Subcutaneous adipose tissue (tissue), 4 donors: ENCODE measurements around the gene PAK6. TPM values are rescaled to one million over a fixed set of nuclear protein-coding genes. Genes with fewer than 3 reads are reported as not detected.

Experiments
- total RNA-seq, 4 donors: library from RNA; depleted of rRNA; stranded (reverse); fragments of >200 nt; gene quantifications; one replicate each; pipeline ENCODE4 v1.1.0, GENCODE V29; 2016
- TF ChIP-seq, protein P1 (sequence below): fragments of 450-650 bp; IDR thresholded peaks from one replicate; pipeline ENCODE4 v1.5.1; 2016; ENCODE audit warnings: low read depth, mild to moderate bottlenecking, control low read depth, antibody characterized with exemption, moderate library complexity

Gene PAK6
- total RNA-seq, 4 donors from 2014 or later: 0.49 to 4.1 (median 0.81) TPM

DNA sequence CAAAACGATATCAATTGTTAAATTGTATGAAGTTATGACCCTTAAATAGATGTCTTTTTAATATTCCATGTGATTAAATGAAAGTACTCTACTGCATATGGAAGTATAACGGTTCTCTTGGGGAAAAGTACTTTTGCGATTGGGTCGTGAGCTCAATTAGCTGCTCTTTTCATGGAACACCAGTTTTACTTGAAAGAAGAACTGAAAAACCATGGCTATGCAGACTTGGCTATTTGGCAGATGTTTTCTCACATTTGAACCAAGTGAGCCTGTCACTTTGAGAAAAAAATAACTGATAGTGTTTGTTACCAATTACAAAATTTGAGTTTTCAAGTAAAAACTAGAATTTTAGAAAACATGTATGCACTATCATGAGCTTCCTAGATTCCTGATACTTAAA lies 78.7 kb downstream of the PAK6 start:
- TF ChIP-seq, protein P1, sequence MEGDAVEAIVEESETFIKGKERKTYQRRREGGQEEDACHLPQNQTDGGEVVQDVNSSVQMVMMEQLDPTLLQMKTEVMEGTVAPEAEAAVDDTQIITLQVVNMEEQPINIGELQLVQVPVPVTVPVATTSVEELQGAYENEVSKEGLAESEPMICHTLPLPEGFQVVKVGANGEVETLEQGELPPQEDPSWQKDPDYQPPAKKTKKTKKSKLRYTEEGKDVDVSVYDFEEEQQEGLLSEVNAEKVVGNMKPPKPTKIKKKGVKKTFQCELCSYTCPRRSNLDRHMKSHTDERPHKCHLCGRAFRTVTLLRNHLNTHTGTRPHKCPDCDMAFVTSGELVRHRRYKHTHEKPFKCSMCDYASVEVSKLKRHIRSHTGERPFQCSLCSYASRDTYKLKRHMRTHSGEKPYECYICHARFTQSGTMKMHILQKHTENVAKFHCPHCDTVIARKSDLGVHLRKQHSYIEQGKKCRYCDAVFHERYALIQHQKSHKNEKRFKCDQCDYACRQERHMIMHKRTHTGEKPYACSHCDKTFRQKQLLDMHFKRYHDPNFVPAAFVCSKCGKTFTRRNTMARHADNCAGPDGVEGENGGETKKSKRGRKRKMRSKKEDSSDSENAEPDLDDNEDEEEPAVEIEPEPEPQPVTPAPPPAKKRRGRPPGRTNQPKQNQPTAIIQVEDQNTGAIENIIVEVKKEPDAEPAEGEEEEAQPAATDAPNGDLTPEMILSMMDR: no peak

DNA sequence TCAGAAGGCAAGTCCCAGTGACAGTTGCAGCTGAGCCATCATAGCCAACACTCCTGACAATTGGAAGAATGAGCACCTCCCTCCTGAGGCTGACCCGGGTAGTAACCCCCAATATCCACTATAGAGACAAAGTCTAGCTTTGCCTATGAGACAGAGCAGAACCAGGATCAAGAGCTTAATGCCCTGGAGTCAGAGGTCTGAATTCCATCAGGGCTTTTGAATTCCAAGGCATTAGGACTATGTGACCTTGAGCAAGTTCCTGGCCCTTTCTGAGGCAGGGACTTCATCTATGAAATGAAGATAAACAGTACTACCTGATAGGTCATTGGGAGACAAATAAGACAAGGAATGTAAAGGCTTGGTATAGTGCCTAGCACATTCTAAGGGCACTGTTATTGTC lies 81.5 kb downstream of the PAK6 start:
- TF ChIP-seq, protein P1: no peak

DNA sequence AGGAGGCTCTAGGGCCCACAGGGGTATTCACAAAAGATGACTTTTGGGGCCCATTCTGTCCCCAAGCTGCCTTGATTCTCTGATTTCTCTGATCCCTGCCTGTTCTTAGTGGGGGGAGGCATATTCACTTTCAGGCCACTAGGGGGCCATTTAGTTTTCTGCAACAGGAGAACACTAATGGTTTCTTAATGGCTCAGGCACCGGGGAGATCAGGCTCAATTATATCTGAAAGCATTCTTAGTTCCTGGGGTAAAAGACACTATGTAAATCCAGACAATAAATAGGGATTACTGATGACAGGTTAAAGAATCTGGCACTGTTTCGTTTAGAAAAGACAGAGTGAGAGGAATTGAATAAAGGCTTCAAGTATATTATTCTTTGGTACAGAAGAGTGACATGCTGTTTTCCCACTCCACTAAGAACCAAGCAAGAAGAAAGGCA lies 82.1 kb downstream of the PAK6 start:
- TF ChIP-seq, protein P1: no peak

DNA sequence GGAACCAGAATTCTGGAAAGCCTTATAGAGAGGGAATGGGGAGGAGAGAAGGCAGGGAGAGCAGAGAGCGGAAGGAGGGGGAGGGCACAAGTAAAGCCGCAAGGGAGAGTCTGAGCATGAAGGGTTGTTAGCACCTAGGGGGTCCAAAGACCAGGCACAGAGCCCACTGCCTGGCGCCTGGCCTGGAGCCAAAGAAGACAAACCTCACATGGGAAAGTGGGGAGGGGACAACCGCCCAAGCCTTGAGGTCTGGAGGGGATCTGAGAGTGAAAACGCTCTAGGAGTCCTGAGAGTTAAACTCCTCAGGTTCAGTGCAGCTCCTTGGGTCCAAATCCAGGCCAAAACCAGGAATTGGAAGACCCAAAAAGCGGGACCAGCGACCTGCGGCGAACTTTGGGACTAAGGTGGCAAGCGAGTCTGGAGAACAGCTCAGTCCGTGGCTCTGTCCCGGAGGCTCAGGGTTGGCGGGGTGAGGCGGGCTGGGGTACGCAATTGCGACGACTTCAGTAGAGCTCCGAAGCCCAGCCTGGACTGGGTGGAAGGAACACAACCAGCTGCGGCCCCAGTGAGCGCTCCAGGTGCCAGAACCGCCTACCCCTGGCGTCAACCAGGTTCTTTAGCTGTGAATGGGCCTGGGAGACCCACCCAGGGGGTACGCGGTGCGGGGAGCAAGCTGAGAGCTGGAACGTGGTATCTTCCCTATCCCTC lies 83.8 kb downstream of the PAK6 start:
- TF ChIP-seq, protein P1: no peak

DNA sequence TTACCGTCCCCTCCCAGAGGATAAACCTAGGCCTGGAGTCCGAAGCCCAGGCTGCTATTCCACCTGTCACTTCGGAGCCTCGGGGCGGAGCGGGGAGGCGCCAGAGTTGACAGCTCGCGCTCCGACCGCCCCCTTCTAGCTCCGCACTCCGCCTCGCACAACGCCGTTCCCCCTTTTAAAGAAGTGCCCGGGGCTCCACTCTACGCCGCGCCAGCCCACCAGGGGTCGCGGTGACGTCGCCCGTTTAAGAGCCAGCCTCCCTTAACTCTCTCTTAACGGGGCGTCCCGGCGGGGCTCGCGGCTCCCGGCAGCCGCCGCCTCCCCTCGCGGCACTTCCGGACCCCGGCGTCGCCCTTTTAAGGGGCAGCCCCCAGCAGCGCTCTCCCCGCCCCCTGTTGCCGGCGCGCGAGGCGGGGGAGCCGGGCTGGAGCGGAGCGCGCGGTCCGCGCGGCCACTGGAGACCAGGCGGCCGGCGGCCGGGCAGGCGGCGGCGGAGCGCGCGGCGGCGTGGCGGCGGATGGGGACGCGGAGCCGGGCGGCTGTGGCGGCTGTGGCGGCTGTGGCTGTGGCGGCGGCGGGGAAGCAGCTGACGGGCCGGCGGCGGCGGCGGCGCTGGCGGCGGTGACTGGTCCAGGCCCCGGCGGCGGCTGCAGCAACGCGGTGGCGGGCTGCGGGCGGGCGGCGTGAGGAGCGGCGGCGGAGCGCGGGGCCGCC lies 84.5 kb downstream of the PAK6 start, which contains the start of gene INAFM2:
Gene INAFM2, plus strand, starts transcription at position 454 of the 714 bp plus-strand sequence. CDS start 364 bp downstream, outside the sequence.
- TF ChIP-seq, protein P1: no peak

DNA sequence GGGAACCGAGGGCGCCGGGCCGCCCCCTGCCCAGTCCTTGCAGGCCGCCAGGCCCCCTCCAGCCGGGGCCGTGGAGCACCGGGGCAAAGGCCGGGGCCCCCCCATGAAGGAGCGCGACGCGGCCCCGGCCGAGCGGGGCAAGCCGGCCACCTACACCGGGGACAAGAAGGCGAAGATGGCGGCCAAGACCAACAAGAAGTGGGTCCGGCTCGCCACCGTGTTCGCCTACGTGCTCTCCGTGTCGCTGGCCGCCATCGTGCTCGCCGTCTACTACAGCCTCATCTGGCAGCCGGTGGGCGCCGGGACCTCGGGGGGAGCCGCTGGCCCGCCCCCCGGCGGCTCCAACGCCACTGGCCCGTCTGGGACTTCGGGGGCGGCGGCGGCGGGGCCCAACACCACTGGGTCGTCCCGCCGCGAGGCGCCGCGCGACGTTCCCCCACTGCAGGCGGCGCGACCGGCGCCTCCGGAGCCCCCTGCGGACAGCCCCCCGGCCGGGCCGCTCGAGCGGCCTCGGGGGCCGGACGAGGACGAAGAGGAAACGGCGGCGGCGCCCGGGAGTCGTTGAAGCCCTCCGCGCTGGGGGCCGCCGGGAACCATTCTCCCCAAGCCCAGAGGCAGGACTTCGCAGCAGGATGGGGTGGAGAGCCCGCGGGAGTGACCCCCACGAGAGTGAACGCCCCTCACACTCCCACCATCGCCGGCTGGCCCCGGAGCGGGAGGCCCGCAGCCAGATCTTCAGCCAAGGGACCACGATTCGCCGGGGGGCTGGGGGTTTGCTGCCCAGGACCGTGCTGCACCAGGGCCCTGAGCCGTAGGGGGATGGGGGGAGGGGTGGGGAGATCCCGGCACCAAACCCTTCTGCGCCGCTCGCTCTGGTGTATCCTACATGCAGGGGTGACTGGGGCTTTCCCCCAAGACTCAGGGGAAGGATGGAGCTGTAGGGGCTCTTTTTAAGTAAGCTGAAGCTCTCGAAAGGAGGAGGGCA lies 85.4 kb downstream of the PAK6 start:
- TF ChIP-seq, protein P1: no peak
